CD4-positive, alpha-beta memory T cell (primary cell): ENCODE measurements around the gene DMRT1. TPM values are rescaled to one million over a fixed set of nuclear protein-coding genes. Genes with fewer than 3 reads are reported as not detected.
A peak's percentile ranks its signal among the peaks of the same experiment; 100 is the strongest.

ENCODE experiments used
- CTCF ChIA-PET: fragments of 350-600 bp; sonication (Branson Sonifier 250); formaldehyde crosslinking; loops from one replicate; lab custom pipeline; 2021; ENCODE audit warnings: inconsistent platforms; ENCODE audit not compliant: partially characterized antibody; lab: Charles Lee
- POLR2A ChIA-PET: fragments of 350-600 bp; sonication (Branson Sonifier 250); formaldehyde crosslinking; loops from one replicate; lab custom pipeline; 2021; ENCODE audit not compliant: partially characterized antibody; lab: Charles Lee
- DNase-seq, 5 donors: peaks; one replicate each; pipeline versions ENCODE4 v3.0.0 to v3.0.0-alpha.2; 2020 to 2022; ENCODE audit warnings: mixed read lengths in 1 of 5
- H3K27ac ChIP-seq: one replicate; pipeline ENCODE4 v1.7.0; 2013; ENCODE audit warnings: low read depth, low read length
- H3K27me3 ChIP-seq: 2 replicates; pipeline ENCODE4 v1.7.0; 2013; ENCODE audit warnings: mild to moderate bottlenecking, low read length, moderate library complexity; ENCODE audit not compliant: insufficient read depth
- H3K36me3 ChIP-seq: 2 replicates; pipeline ENCODE4 v1.7.0; 2013; ENCODE audit warnings: mild to moderate bottlenecking, low read length, moderate library complexity; ENCODE audit not compliant: insufficient read depth
- H3K4me1 ChIP-seq: 2 replicates; pipeline ENCODE4 v1.7.0; 2013; ENCODE audit warnings: mild to moderate bottlenecking, low read length, moderate library complexity; ENCODE audit not compliant: insufficient read depth
- H3K4me3 ChIP-seq, 2 donors: one replicate each; pipeline ENCODE4 v1.7.0; 2013; ENCODE audit warnings: low read length in 2 of 2, mild to moderate bottlenecking in 1 of 2
- H3K9me3 ChIP-seq, 2 donors: one replicate each; pipeline ENCODE4 v1.7.0; 2013; ENCODE audit warnings: low read length in 2 of 2, control low read depth in 1 of 2; ENCODE audit not compliant: control insufficient read depth in 1 of 2
- H3K27ac Mint-ChIP-seq, 7 donors: one replicate each; pipeline ENCODE4 v1.8.0; 2020 to 2021; ENCODE audit warnings: mixed read lengths in 7 of 7, mild to moderate bottlenecking in 6 of 7, inconsistent platforms in 3 of 7, moderate library complexity in 3 of 7
- H3K27me3 Mint-ChIP-seq, 2 donors: one replicate each; pipeline ENCODE4 v1.8.0; 2020 to 2021; ENCODE audit warnings: mixed read lengths in 2 of 2
- H3K36me3 Mint-ChIP-seq, 2 donors: one replicate each; pipeline ENCODE4 v1.8.0; 2020 to 2021; ENCODE audit warnings: mixed read lengths in 2 of 2, inconsistent platforms in 1 of 2, mild to moderate bottlenecking in 1 of 2
- H3K4me1 Mint-ChIP-seq, 4 donors: one replicate each; pipeline ENCODE4 v1.8.0; 2020 to 2021; ENCODE audit warnings: mixed read lengths in 4 of 4, mild to moderate bottlenecking in 1 of 4
- H3K4me3 Mint-ChIP-seq, 8 donors: one replicate each; pipeline ENCODE4 v1.8.0; 2020 to 2021; ENCODE audit warnings: mixed read lengths in 8 of 8, mild to moderate bottlenecking in 7 of 8, moderate library complexity in 6 of 8, inconsistent platforms in 3 of 8
- H3K9me3 Mint-ChIP-seq, 8 donors: one replicate each; pipeline ENCODE4 v1.8.0; 2020 to 2021; ENCODE audit warnings: mixed read lengths in 8 of 8, mild to moderate bottlenecking in 5 of 8, inconsistent platforms in 3 of 8, moderate library complexity in 1 of 8
- intact Hi-C: fragments of 100-400 bp; cut with micrococcal nuclease; formaldehyde crosslinking; loops from one replicate; pipeline ENCODE4 v1.15.1; 2023
- polyA plus RNA-seq, 2 donors: library from polyadenylated mRNA; unstranded; fragments of 300-500 nt; fragmentation: Illumina TruSeq; gene quantifications; one replicate each; pipeline ENCODE4 v1.2.3, GENCODE V29; 2021
- total RNA-seq, 2 experiments: library from RNA; stranded (reverse); gene quantifications; one replicate each; pipeline ENCODE4 v1.2.3, GENCODE V29; 2021

DMRT1 gene
- total and polyA plus RNA-seq, 4 experiments from 2014 or later: not detected

- Mint-ChIP-seq H3K9me3 (peaks cover 0 to 2% (median 0%) of the 10 kb centered on the region in 8 donors), H3K4me3 (no peak overlapping the region), H3K4me1 (no peaks in the 10 kb centered on the region), H3K27me3 (peaks cover 46 to 52% of the 10 kb centered on the region in 2 donors), H3K27ac (no peak overlapping the region), H3K36me3 (no peaks in the 10 kb centered on the region)
- Histone ChIP-seq H3K36me3 (no peaks in the 10 kb centered on the region), H3K27me3 (peaks cover 14% of the 10 kb centered on the region), H3K4me1 (no peaks in the 10 kb centered on the region), H3K27ac (no peak overlapping the region), H3K4me3 (no peak overlapping the region), H3K9me3 (no peaks in the 10 kb centered on the region)
- intact Hi-C loops: no loop called here
- CTCF ChIA-PET: no interaction called here
- DNase-seq: no peak
- POLR2A ChIA-PET: no interaction called here
These were observed 120.5 kb downstream of the DMRT1 start for GRCh38 chr9:962023-962422.

- Mint-ChIP-seq H3K9me3 (peaks cover 0 to 21% (median 3%) of the 10 kb centered on the region in 8 donors), H3K4me1 (peaks cover 6 to 13% (median 9%) of the 10 kb centered on the region in 4 donors), H3K36me3 (no peaks in the 10 kb centered on the region), H3K4me3 (no peak overlapping the region), H3K27ac (no peak overlapping the region), H3K27me3 (peaks cover 66 to 72% of the 10 kb centered on the region in 2 donors)
- CTCF ChIA-PET: no interaction called here
- Histone ChIP-seq H3K27ac (no peak overlapping the region), H3K4me3 (no peak overlapping the region), H3K9me3 (no peaks in the 10 kb centered on the region), H3K27me3 (peaks cover 39% of the 10 kb centered on the region), H3K36me3 (no peaks in the 10 kb centered on the region), H3K4me1 (no peaks in the 10 kb centered on the region)
- POLR2A ChIA-PET: no interaction called here
- DNase-seq: no peak
- intact Hi-C loops: no loop called here
These were observed 124.0 kb downstream of the DMRT1 start for GRCh38 chr9:965497-965896.

- no peak for DNase-seq
- H3K36me3 Mint-ChIP-seq: no peaks in the 10 kb centered on the region
- peak overlapping the region in 1 of 8 donors; percentile 4 for H3K4me3 Mint-ChIP-seq
- Histone ChIP-seq H3K4me1 (peaks cover 7% of the 10 kb centered on the region), H3K27ac (no peak overlapping the region), H3K9me3 (no peaks in the 10 kb centered on the region), H3K4me3 (no peak overlapping the region), H3K27me3 (peaks cover 49% of the 10 kb centered on the region), H3K36me3 (no peaks in the 10 kb centered on the region)
- H3K9me3 Mint-ChIP-seq: peaks cover 0 to 21% (median 3%) of the 10 kb centered on the region in 8 donors
- intact Hi-C loops: no loop called here
- ChIA-PET CTCF (interaction anchor here (0.7 kb wide), 1 partner anchor 12 kb away, joined by 3 read pairs; no protein-coding TSS in a partner anchor), POLR2A (no interaction called here)
- H3K27me3 Mint-ChIP-seq: peaks cover 59 to 60% of the 10 kb centered on the region in 2 donors
- peaks cover 6 to 13% (median 9%) of the 10 kb centered on the region in 4 donors for H3K4me1 Mint-ChIP-seq
- no peak overlapping the region for H3K27ac Mint-ChIP-seq
These were observed 125.4 kb downstream of the DMRT1 start for GRCh38 chr9:966870-967269.

- H3K4me3 Mint-ChIP-seq: peak overlapping the region in 1 of 8 donors; percentile 12
- Histone ChIP-seq H3K4me1 (peaks cover 12% of the 10 kb centered on the region), H3K27me3 (peaks cover 54% of the 10 kb centered on the region), H3K36me3 (no peaks in the 10 kb centered on the region), H3K27ac (no peak overlapping the region), H3K4me3 (no peak overlapping the region), H3K9me3 (no peaks in the 10 kb centered on the region)
- ChIA-PET CTCF (no interaction called here), POLR2A (no interaction called here)
- peaks cover 6 to 13% (median 9%) of the 10 kb centered on the region in 4 donors for H3K4me1 Mint-ChIP-seq
- DNase-seq: no peak
- H3K9me3 Mint-ChIP-seq: peaks cover 0 to 21% (median 3%) of the 10 kb centered on the region in 8 donors
- intact Hi-C loops: no loop called here
- no peaks in the 10 kb centered on the region for H3K36me3 Mint-ChIP-seq
- no peak overlapping the region for H3K27ac Mint-ChIP-seq
- H3K27me3 Mint-ChIP-seq: peaks cover 55 to 56% of the 10 kb centered on the region in 2 donors
These were observed 125.9 kb downstream of the DMRT1 start for GRCh38 chr9:967436-967835.

GRCh38 chr9:967903-968641, 126.6 kb downstream of the DMRT1 start:
- no peaks in the 10 kb centered on the region for H3K9me3 ChIP-seq
- peaks cover 60% of the 10 kb centered on the region for H3K27me3 ChIP-seq
- no peak overlapping the region for H3K27ac ChIP-seq
- Mint-ChIP-seq H3K27me3 (peaks cover 52% of the 10 kb centered on the region in 2 donors), H3K36me3 (no peaks in the 10 kb centered on the region), H3K9me3 (peaks cover 0 to 21% (median 3%) of the 10 kb centered on the region in 8 donors), H3K4me1 (peaks cover 6 to 14% (median 10%) of the 10 kb centered on the region in 4 donors), H3K4me3 (peak overlapping the region in 2 of 8 donors; percentile 12 to 57), H3K27ac (peak overlapping the region in 1 of 7 donors; percentile 5)
- no peaks in the 10 kb centered on the region for H3K36me3 ChIP-seq
- CTCF ChIA-PET: no interaction called here
- H3K4me3 ChIP-seq: no peak overlapping the region
- no peak for DNase-seq
- POLR2A ChIA-PET: no interaction called here
- H3K4me1 ChIP-seq: peaks cover 13% of the 10 kb centered on the region
- intact Hi-C loops: no loop called here

GRCh38 chr9:969310-970150, 128.0 kb downstream of the DMRT1 start:
- POLR2A ChIA-PET: no interaction called here

More at GRCh38 chr9:969310-970150, 128.0 kb downstream of the DMRT1 start:
- H3K9me3 ChIP-seq: no peaks in the 10 kb centered on the region
- peaks cover 18% of the 10 kb centered on the region for H3K4me1 ChIP-seq
- no peaks in the 10 kb centered on the region for H3K36me3 ChIP-seq
- CTCF ChIA-PET: no interaction called here
- peaks cover 75% of the 10 kb centered on the region for H3K27me3 ChIP-seq
- Mint-ChIP-seq H3K27ac (peak overlapping the region in 2 of 7 donors; percentile 22 to 59), H3K36me3 (no peaks in the 10 kb centered on the region), H3K4me1 (peaks cover 10 to 27% (median 19%) of the 10 kb centered on the region in 4 donors), H3K9me3 (peaks cover 0 to 21% (median 5%) of the 10 kb centered on the region in 8 donors), H3K27me3 (peaks cover 57 to 61% of the 10 kb centered on the region in 2 donors), H3K4me3 (peak overlapping the region in 3 of 8 donors; percentile 24 to 28 (median 27))
- H3K4me3 ChIP-seq: no peak overlapping the region
- no peak overlapping the region for H3K27ac ChIP-seq
- intact Hi-C loops: no loop called here
- DNase-seq: no peak
